Calu3 (cell line): Measurements from ENCODE around the gene FBXO2. TPM values are rescaled to one million over a fixed set of nuclear protein-coding genes. Genes with fewer than 3 reads are reported as not detected.

Experiments used
- BruUV-seq: library from RNA; stranded (reverse); fragments of 400-500 nt; replicated peaks from 2 replicates; lab custom pipeline; 2021; lab: Mats Ljungman, UMichigan
- CTCF ChIA-PET: fragments of 300-600 bp; sonication (Branson Sonifier 250); formaldehyde crosslinking; loops from one replicate; lab custom pipeline; 2022; ENCODE audit warnings: antibody characterized with exemption; lab: Charles Lee
- DNase-seq: peaks from one replicate; pipeline ENCODE4 v3.0.0; 2022
- H3K27ac Mint-ChIP-seq: one replicate; pipeline ENCODE4 v1.8.0; 2022; ENCODE audit warnings: mixed read lengths; ENCODE audit not compliant: unreplicated experiment
- H3K27me3 Mint-ChIP-seq: one replicate; pipeline ENCODE4 v1.8.0; 2022; ENCODE audit warnings: mixed read lengths; ENCODE audit not compliant: unreplicated experiment
- H3K36me3 Mint-ChIP-seq: one replicate; pipeline ENCODE4 v1.8.0; 2022; ENCODE audit warnings: mild to moderate bottlenecking, moderate library complexity, mixed read lengths; ENCODE audit not compliant: insufficient read depth, unreplicated experiment
- H3K4me1 Mint-ChIP-seq: one replicate; pipeline ENCODE4 v1.8.0; 2022; ENCODE audit warnings: mild to moderate bottlenecking, low read depth, mixed read lengths; ENCODE audit not compliant: unreplicated experiment
- H3K4me3 Mint-ChIP-seq: one replicate; pipeline ENCODE4 v1.8.0; 2022; ENCODE audit warnings: mild to moderate bottlenecking, low read depth, moderate library complexity, mixed read lengths; ENCODE audit not compliant: unreplicated experiment
- H3K9me3 Mint-ChIP-seq: one replicate; pipeline ENCODE4 v1.8.0; 2022; ENCODE audit warnings: low read depth, mixed read lengths; ENCODE audit not compliant: unreplicated experiment
- CTCF ChIP-seq: fragments of 200-600 bp; IDR thresholded peaks from one replicate; pipeline ENCODE4 v1.8.0; 2022; ENCODE audit warnings: antibody characterized with exemption; ENCODE audit not compliant: unreplicated experiment
- intact Hi-C: fragments of 100-400 bp; cut with micrococcal nuclease; formaldehyde crosslinking; loops from one replicate; pipeline ENCODE4 v1.10.0; 2022; ENCODE audit not compliant: unreplicated experiment
- total RNA-seq: library from RNA; stranded (reverse); gene quantifications from 2 replicates; pipeline ENCODE4 v1.2.3, GENCODE V29; 2022

The FBXO2 gene
- total RNA-seq, 1 experiment from 2014 or later, result 3.3 TPM

GRCh38 chr1:11701551-11701961 lies 47.3 kb upstream of the FBXO2 start:
- DNase-seq, result no peak
- CTCF ChIA-PET, result no interaction called here
- Mint-ChIP-seq H3K4me3 (no peak overlapping the region), H3K27ac (no peak overlapping the region), H3K9me3 (no peaks in the 10 kb centered on the region), H3K27me3 (peaks cover 16% of the 10 kb centered on the region), H3K36me3 (peaks cover 4% of the 10 kb centered on the region), H3K4me1 (no peaks in the 10 kb centered on the region)
- TF ChIP-seq CTCF, result no peak
- intact Hi-C loops, result no loop called here
- no TSS peak for BruUV-seq

GRCh38 chr1:11700601-11701467 lies 46.6 kb upstream of the FBXO2 start:
- Mint-ChIP-seq H3K4me3 (no peak overlapping the region), H3K36me3 (peaks cover 4% of the 10 kb centered on the region), H3K27me3 (peaks cover 16% of the 10 kb centered on the region), H3K27ac (no peak overlapping the region), H3K9me3 (no peaks in the 10 kb centered on the region), H3K4me1 (no peaks in the 10 kb centered on the region)
- DNase-seq, result no peak
- intact Hi-C loops, result no loop called here
- CTCF ChIA-PET, result no interaction called here
- no TSS peak for BruUV-seq
- no peak for TF ChIP-seq CTCF

GRCh38 chr1:11697893-11698210 lies 43.6 kb upstream of the FBXO2 start:
- H3K4me1 Mint-ChIP-seq, result peaks cover 12% of the 10 kb centered on the region
- H3K4me3 Mint-ChIP-seq, result no peak overlapping the region
- CTCF ChIA-PET, result no interaction called here
- no peak for DNase-seq
- no peak overlapping the region for H3K27ac Mint-ChIP-seq
- no peak for TF ChIP-seq CTCF
- H3K36me3 Mint-ChIP-seq, result peaks cover 4% of the 10 kb centered on the region
- no TSS peak for BruUV-seq
- no peaks in the 10 kb centered on the region for H3K9me3 Mint-ChIP-seq
- intact Hi-C loops, result no loop called here
- H3K27me3 Mint-ChIP-seq, result peaks cover 33% of the 10 kb centered on the region

GRCh38 chr1:11697188-11697892 lies 43.1 kb upstream of the FBXO2 start:
- H3K9me3 Mint-ChIP-seq, result no peaks in the 10 kb centered on the region
- peaks cover 9% of the 10 kb centered on the region for H3K36me3 Mint-ChIP-seq
- CTCF ChIA-PET, result interaction anchor here (0.6 kb wide), 1 partner anchor 860 kb away, joined by 3 read pairs; no protein-coding TSS in a partner anchor
- no peak for DNase-seq
- H3K4me1 Mint-ChIP-seq, result peaks cover 15% of the 10 kb centered on the region
- TF ChIP-seq CTCF, result no peak
- no TSS peak for BruUV-seq
- peaks cover 38% of the 10 kb centered on the region for H3K27me3 Mint-ChIP-seq
- H3K27ac Mint-ChIP-seq, result no peak overlapping the region
- no peak overlapping the region for H3K4me3 Mint-ChIP-seq
- intact Hi-C loops, result no loop called here
